GM21825 (cell line): ENCODE data around the gene HLX.

Experiments used
- ATAC-seq: cut with Tn5 transposase; IDR thresholded peaks from one replicate; pipeline ENCODE4 v1.9.1; 2021; ENCODE audit warnings: mild to moderate bottlenecking, moderate library complexity; ENCODE audit not compliant: unreplicated experiment

Gene HLX, protein sequence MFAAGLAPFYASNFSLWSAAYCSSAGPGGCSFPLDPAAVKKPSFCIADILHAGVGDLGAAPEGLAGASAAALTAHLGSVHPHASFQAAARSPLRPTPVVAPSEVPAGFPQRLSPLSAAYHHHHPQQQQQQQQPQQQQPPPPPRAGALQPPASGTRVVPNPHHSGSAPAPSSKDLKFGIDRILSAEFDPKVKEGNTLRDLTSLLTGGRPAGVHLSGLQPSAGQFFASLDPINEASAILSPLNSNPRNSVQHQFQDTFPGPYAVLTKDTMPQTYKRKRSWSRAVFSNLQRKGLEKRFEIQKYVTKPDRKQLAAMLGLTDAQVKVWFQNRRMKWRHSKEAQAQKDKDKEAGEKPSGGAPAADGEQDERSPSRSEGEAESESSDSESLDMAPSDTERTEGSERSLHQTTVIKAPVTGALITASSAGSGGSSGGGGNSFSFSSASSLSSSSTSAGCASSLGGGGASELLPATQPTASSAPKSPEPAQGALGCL

DNA sequence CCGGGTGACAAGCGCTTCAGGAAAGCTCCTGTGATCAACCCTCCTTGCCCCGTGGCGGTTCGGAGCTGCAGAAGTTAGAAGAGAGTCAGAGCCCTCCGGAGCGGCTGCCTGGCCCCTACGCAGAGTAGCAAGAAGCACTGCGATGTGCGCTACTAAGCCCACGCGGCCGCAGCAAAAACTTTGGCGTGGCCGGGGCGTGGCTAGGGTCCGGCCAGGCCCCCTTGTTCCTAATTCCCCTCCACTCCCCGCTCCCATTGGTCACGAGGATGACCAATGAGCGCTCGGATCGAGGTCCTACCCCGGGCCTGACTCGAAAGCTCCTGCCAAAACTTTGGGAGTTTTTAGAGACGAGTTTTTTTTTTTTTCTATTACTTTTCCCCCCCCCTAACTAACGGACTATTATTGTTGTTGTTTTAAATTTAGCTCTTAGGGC is at the start of gene HLX:
HLX (plus strand) TSS at position 368 of the 433 bp plus-strand sequence. CDS start 415 bp downstream, outside the sequence.
- no peak for ATAC-seq

- ATAC-seq: no peak
Observed at GRCh38 chr1:220833436-220833835, 45.8 kb upstream of the HLX start.

- no peak for ATAC-seq
Observed at GRCh38 chr1:220834155-220834870, 44.9 kb upstream of the HLX start.

DNA sequence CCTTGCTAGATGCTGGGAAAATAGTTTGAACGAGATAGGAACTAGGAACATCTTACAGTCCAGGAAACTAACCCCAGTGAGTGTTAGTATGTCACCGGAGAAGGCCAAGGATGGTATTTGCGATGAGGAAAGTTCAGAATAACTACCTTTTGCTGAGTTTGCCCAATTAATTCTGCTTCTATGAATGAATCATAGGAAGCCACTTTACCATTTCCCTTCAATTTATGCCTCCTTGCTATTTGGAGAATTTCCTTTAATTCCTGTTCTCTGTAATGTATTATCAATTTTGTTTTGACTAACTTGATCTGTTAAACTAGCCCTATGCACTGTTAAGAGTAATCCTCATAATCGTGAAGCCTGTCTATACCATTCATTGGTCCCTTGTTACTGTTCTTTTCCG is 40.7 kb upstream of the HLX start:
- ATAC-seq: no peak

DNA sequence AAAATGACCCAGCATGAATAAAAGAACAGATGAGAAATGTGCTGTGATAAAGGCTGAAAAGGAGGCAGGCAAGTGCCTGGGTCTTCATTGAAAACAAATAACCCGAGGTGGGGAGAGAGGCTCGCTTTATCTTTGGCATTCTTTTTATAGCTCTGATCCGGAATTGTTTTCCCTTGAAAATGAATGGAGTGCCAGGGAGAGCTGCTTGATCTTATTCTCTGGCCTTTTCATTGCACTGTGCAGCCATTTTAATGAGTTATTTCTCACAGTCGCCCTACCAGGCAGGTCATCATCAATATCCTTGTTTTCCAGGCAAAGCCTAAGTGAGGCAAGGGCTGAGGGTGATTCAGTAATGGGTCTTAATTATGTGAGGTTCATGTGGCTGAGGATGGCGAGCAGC is 39.8 kb upstream of the HLX start:
- ATAC-seq: no peak

DNA sequence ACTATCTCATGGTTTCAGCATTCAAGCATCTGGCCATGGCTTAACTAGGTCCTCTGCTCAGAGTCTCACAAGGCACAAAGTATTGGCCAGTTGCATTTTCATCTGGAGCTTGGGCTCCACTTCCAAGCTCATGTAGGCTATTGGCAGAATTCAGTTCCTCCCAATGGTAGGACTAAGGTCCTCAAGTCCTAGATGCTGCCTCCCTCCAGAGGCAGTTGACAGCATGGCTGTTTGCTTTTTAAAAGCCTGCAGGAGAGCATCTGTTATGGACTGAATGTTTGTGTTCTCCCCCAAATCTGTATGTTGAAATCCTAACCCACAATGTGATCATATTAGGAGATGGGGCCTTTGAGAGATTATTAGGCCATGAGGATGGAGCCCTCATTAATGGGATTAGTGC is 38.0 kb upstream of the HLX start:
- no peak for ATAC-seq

DNA sequence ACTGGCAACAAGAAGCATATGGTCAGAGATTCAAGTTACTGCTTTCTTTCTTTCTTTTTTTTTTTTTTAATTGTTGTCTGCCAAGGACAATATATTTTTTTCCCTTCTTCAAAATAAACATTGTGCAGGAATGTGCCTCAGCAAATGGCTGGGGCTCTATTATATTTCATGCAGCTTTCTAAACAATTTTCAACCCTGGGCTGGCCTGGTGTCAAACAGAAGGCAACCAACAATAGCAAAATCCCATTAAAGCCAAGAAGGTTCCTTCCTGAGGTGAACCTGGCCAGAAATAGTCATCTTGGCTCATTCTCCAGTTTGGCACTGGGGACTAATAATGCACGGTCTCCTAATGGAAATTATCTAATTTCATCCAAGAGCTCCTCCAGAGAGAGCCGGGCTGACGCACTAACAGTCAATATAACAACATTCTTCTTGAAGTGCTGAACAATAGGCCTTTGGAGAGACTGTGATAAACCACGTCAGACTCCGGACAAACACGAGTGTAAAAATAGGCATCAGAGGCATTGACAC is 35.7 kb upstream of the HLX start:
- no peak for ATAC-seq

GRCh38 chr1:220852408-220852807 is 26.8 kb upstream of the HLX start:
- ATAC-seq: no peak

DNA sequence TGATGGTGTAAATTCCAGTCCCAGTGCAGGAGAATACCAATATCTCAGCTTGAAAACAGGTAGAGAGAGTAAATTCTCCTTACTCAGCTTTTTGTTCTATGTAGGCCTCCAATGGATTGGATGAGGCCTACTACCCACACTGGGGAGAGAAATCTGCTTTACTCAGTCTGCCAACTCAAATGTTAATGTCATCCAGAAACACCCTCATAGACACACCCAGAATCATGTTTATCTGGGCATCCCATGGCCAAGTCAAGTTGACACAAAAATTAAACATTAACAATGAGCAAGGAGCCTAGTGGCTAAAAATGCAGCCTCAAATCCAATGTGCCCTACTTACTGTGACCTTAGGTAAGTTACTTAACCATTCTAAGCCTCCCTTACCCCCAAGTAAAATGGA is 6.9 kb upstream of the HLX start:
- ATAC-seq: no peak

DNA sequence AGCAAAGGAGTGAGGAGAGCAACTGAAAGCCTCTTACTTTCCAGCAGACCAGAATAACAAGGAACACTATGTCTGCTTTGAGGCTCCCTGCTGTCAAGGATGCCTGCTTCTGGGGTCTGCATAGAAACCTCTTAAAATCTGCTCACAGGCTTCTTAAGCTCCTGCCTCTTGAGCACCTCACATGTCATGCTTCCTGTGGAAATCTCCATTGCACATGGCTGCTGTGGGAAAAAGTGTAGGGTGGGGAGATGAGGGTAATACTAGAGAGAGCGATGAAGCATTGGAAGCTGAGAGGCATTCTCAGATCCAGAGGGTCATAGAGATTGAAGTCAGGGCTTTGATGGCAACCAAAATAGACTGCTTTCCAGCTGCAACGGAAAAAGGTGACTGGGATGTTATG is 6.2 kb upstream of the HLX start:
- no peak for ATAC-seq

GRCh38 chr1:220873868-220874655 is 5.2 kb upstream of the HLX start:
- ATAC-seq: no peak

DNA sequence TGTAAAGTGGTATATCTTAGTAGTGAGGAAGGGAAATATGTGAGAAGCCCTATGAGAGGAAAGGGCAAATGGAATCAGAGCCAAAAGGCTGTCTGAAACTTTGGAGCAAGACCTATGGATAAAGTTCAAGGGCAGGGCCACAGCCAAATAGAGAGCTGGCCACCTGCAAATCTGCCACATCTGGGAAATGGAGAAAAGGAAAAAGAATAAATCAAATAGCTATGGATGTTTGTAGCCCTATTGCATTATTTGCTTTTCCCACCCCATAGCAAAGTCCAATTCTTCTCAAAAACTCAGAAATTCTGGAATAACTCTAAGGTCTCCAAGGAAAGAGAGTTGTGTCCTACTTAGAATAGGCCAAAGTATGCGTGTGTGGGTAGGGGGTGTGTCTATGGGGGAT is 4.0 kb upstream of the HLX start:
- no peak for ATAC-seq

- no peak for ATAC-seq
Observed at GRCh38 chr1:220876511-220877376, 2.5 kb upstream of the HLX start.

- ATAC-seq: no peak
Observed at GRCh38 chr1:220877377-220878095, 1.7 kb upstream of the HLX start.

DNA sequence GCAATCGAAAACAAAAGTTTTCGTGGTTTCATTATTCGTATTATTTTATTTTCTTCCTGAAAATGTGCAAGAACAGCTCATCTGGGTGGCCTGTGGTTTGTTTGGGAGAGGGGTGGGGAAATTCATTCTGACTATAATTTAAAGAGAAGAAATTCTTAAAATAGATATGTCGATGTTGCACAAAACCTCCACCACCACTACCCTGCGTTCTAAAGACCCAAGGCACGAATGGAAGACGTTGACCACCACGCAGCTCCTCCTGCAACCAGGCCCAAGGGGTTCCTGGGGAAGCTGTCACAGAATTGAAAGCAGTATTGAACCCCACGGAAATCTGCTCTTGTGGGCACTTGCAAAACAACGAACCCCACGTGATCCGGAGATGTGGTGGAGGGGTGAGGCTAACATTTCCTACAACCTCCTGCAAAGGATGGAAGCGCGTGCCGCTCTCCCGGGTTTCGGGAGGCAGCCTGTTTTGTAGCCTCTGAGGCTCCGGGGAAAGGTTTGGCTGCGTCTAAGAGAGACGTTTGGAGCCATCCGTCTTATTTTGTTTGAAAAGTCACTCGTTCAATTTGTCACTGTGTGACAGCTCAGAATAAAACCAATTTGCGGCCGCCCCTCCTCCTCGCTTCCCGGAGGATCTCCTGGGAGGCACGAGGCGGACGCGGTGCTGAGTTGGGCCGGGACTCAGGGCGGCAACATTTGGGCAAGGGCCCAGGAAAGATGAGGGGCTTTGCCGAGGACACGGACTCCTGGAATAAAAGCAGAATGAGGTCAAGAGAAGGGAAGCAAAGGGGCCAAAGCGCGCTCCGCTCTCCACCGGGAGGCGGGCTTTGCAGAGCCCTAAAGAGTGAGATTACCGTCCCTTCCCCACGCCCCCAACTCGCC is 810 bp upstream of the HLX start:
- ATAC-seq: no peak

GRCh38 chr1:220879509-220880361 is 492 bp downstream of the HLX start:
- ATAC-seq: no peak

DNA sequence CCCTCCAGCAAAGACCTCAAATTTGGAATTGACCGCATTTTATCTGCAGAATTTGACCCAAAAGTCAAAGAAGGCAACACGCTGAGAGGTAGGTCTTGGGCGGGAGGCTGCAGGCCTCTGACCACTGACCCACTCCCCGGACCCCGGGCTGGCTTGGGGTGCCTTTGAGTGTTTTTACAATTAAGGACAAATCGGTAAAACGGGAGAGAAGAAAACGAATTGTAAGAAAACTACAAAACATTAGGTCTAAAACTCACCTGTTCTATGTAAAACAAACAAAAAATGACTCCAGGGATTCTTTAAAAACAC is 1.1 kb downstream of the HLX start:
- no peak for ATAC-seq
